Myometrial cell (primary cell): Measurements from ENCODE around the gene C1orf174. TPM values are rescaled to one million over a fixed set of nuclear protein-coding genes. Genes with fewer than 3 reads are reported as not detected.

Source experiments
- total RNA-seq: library from RNA; depleted of rRNA; stranded (reverse); fragments of >200 nt; gene quantifications from 2 replicates; pipeline ENCODE4 v1.2.3, GENCODE V29; 2015

Gene C1orf174
- 28.8 and 33.8 TPM in 2 replicates for total RNA-seq

DNA sequence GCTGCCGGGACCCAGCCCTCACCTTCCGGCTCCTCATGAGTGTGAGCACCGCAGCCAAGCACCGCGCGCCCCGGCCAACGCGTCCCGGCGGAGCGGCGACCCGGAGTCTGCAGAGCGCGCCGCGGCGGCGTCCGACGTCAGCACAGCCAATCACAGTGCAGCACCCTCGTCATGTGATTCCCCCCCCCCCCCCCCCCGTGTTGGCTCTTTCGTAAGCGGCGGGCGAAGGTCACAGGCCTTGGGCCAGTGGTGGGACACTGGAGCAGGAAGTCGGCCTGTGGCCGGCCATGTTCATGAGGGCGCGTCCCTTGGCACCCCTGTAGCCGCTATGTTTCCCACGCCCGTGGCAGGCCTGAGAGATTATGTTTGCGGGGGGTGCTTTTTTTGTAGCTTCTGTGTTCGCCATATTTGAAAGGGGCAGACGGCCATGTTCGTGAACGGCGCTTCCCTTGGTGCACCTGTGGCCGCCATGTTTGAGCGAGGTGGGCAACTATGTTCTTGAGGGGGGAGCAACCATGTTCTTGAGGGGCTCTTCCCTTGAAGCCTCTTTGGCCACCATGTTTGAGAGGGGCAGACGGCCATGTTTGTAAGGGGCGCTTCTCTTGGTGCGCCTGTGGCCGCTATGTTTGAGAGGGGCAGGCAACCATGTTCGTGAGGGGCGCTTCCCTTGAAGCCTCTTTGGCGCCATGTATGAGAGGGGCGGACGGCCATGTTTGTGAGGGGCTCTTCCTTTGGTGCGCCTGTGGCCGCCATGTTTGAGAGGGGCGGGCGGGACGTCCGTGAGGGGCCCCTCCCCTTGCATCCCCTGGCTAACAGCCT is at the start of gene C1orf174:
C1orf174 (minus strand) TSS at position 123 of the 819 bp plus-strand sequence; CDS start at position 37, 86 bp downstream.

DNA sequence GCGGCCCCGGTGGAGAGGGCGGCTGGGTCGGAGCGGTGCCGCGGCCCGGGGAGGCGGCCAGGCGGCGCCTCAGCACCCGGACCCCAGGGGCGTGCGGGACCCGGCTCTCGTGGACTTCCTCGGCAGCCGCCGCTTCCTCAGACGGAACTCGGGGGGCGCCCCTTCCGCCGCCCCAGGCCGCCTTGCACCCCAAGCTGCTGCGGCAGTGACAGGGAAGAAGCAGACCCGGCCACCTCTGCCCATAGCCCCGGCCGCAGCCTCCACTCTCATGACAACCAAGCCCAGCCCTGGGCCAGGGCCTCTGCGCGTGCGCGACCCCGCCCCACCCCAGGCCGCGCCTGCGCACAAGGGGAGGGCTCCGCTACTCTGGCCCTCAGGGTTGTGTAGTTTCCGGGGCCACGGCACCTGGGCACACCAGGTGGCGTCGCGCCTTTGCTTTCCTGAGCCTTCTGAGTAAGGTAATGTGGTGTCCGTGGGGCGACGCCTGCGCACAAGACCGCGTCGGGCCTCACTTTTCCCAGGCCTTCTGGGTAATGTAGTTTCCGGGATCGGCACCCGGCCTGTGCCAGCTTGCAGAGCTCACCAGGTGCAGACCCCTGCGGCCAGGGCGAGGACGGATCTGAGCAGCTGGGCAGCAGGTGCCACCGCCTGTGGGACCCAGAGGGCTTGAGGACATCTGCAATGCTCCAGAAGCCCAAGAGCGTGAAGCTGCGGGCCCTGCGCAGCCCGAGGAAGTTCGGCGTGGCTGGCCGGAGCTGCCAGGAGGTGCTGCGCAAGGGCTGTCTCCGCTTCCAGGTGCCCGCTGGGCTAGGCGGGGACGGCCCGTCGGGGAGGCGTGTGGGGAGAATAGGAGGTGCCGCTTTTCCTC is 42.9 kb downstream of the C1orf174 start, which contains the start of the genes CEP104 and DFFB:
CEP104 (minus strand) TSS at position 289 of the 868 bp plus-strand sequence. CDS start 4,804 bp downstream, outside the sequence.
DFFB (plus strand) TSS at position 554 of the 868 bp plus-strand sequence; CDS start at position 682, 128 bp downstream.

Other genes with a start within 250 kb of the C1orf174 start
- 0.53 TPM in 1 of 2 replicates, not detected in the other for gene TP73, start 247.8 kb downstream of the C1orf174 start, total RNA-seq
- gene CCDC27, start 147.8 kb downstream of the C1orf174 start, total RNA-seq = not detected in 2 replicates
- 1.7 and 7.6 TPM in 2 replicates for gene SMIM1, start 127.5 kb downstream of the C1orf174 start, total RNA-seq
- gene LRRC47, start 103.8 kb downstream of the C1orf174 start, total RNA-seq = 27.7 and 28.5 TPM in 2 replicates
- gene CEP104, start 43.1 kb downstream of the C1orf174 start, total RNA-seq = 25.9 and 33.7 TPM in 2 replicates
- gene DFFB, start 42.8 kb downstream of the C1orf174 start, total RNA-seq = 3.5 and 14.4 TPM in 2 replicates